Measurements from ENCODE around the gene JARID2. TPM values are rescaled to one million over a fixed set of nuclear protein-coding genes. Genes with fewer than 3 reads are reported as not detected.

JARID2 gene
- total and polyA plus RNA-seq, 9 of the 15 experiments (the other 6 are each of a cell fraction or from before 2014, with no cell fraction given): 5.0 to 29.0 (median 15.6) TPM

DNA sequence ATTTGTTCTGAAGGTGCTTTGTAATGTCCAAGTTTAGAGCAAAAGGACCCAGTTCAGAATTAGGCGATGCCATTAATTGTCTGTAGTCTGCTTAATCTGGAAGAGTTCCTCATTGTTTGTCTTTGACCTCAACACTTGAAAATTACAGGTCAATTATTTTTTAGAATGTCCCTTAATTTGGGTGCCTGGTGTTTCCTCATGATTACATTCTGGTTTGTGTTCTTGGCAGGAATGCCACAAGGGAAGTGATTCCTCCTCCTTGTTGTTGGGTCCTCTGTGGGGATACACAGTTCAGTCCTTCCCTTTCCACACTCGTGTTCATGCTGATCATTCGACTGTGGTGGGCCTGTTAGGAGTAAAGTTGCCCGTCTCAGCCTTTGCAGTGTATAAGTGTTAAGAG, 207.3 kb downstream of the JARID2 start:
- Histone ChIP-seq H3K4me1 (replicated peaks in 1 of 2; ENCODE audit: control insufficient read depth in 2 of 2, insufficient read depth in 2 of 2, low read length in 2 of 2) (no peaks in the 10 kb centered on the region; a peak in 1 of 5 replicates), H2AFZ (ENCODE audit: low read depth, low read length) (no peak overlapping the region), H3K4me3 (no peak overlapping the region), H3K36me3 (ENCODE audit: control insufficient read depth, insufficient read depth, low read length) (peaks cover 31% of the 10 kb centered on the region), H3K27me3 (ENCODE audit: control insufficient read depth in 2 of 2, insufficient read depth in 2 of 2, low read length in 2 of 2) (no peaks in the 10 kb centered on the region), H3K4me2 (ENCODE audit: insufficient read depth, low read length) (no peak overlapping the region), H3K9me3 (replicated peaks; ENCODE audit: control insufficient read depth, insufficient read depth, low read depth, low read length) (no peaks in the 10 kb centered on the region), H4K20me1 (replicated peaks; ENCODE audit: control insufficient read depth, insufficient read depth, low read length) (0 out of 2 replicates have a peak, but pooled peaks cover 13% of the 10 kb centered on the region), H3K9ac (ENCODE audit: insufficient read depth in 1 of 2, low read depth in 2 of 2, low read length in 2 of 2) (no peak overlapping the region), H3K27ac (ENCODE audit: extremely low read depth, low read depth, low read length) (no peak overlapping the region), H3K79me2 (ENCODE audit: control insufficient read depth, insufficient read depth, low read length) (peaks cover 19% of the 10 kb centered on the region), H3K9me1 (ENCODE audit: control insufficient read depth, insufficient read depth, low read length) (no peaks in the 10 kb centered on the region)
- WGBS (ENCODE audit: insufficient coverage, low coverage, missing lambda C conversion rate): 76% methylated on average over 4 of the region's 4 CpGs
- BruUV-seq (replicated peaks): no TSS peak
- ATAC-seq (no peak), DNase-seq (ENCODE audit: extremely low read depth in 1 of 4, low spot score in 3 of 4) (no peak), FAIRE-seq (no peak)
- POLR2A ChIA-PET: no interaction called here
- CTCF ChIA-PET (ENCODE audit: low intra/inter-chr PET ratio): no interaction called here
- intact Hi-C loops (cut with micrococcal nuclease): no loop called here
- in situ Hi-C loops (cut with MboI): no loop called here
- TF ChIP-seq GABPB2 (CRISPR knock-in tag; conservative IDR thresholded peaks at IDR 0.05) (no peak), HCFC1 (IDR thresholded peaks at IDR 0.05; ENCODE audit: low read depth, low read length) (no peak), ELF2 (CRISPR knock-in tag; IDR thresholded peaks at IDR 0.05) (no peak), ZC3H11A (IDR thresholded peaks at IDR 0.05; ENCODE audit: low read depth, low read length) (no peak), KLF13 (tag; IDR thresholded peaks at IDR 0.05; ENCODE audit: borderline replicate concordance, low read depth) (no peak), RCOR1 (IDR thresholded peaks at IDR 0.05; ENCODE audit: borderline replicate concordance in 1 of 2, low read depth in 2 of 2, low read length in 2 of 2) (no peak), TRIM28 (IDR thresholded peaks at IDR 0.05) (no peak), SAFB (IDR thresholded peaks at IDR 0.05; ENCODE audit: borderline replicate concordance, low read depth, low read length) (no peak)
- TF ChIP-seq, protein P1, sequence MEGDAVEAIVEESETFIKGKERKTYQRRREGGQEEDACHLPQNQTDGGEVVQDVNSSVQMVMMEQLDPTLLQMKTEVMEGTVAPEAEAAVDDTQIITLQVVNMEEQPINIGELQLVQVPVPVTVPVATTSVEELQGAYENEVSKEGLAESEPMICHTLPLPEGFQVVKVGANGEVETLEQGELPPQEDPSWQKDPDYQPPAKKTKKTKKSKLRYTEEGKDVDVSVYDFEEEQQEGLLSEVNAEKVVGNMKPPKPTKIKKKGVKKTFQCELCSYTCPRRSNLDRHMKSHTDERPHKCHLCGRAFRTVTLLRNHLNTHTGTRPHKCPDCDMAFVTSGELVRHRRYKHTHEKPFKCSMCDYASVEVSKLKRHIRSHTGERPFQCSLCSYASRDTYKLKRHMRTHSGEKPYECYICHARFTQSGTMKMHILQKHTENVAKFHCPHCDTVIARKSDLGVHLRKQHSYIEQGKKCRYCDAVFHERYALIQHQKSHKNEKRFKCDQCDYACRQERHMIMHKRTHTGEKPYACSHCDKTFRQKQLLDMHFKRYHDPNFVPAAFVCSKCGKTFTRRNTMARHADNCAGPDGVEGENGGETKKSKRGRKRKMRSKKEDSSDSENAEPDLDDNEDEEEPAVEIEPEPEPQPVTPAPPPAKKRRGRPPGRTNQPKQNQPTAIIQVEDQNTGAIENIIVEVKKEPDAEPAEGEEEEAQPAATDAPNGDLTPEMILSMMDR (IDR thresholded peaks at IDR 0.05 in 2 of 3, conservative IDR thresholded peaks at IDR 0.05 in 1 of 3; ENCODE audit: insufficient read depth in 2 of 3, low read depth in 1 of 3, low read length in 3 of 3): no peak

Data from K562 (cell line).